Stomach (tissue), 4 donors: ENCODE data around the gene SNRNP48.

Experiments used
- CTCF ChIP-seq, 7 experiments: fragments of 450-650 bp in 4 of 7; fragments of 200-600 bp in 3 of 7; sonication (generic) in 3 of 7; IDR thresholded peaks; one replicate each; pipeline ENCODE4 v1.5.1; 2016 to 2019; ENCODE audit warnings: antibody characterized with exemption in 7 of 7, control low read depth in 2 of 7, mild to moderate bottlenecking in 1 of 7
- POLR2A ChIP-seq, 4 donors: fragments of 450-650 bp; IDR thresholded peaks; one replicate each; pipeline ENCODE4 v1.6.1; 2016; ENCODE audit warnings: antibody characterized with exemption in 4 of 4, control low read depth in 2 of 4, mild to moderate bottlenecking in 1 of 4, moderate library complexity in 1 of 4

- TF ChIP-seq POLR2A (IDR thresholded peaks at IDR 0.05) (no peak), CTCF (IDR thresholded peaks at IDR 0.05) (no peak)
Observed at GRCh38 chr6:7588506-7588905, 1.5 kb upstream of the SNRNP48 start.
